HG02970 (cell line): ENCODE data around the gene PRKAG1.
"Not testable (repeated sequence)": the region's sequence is repeated elsewhere in the genome, so short reads cannot be mapped to it uniquely, and the experiment has no call there.

Experiments used
- ATAC-seq: cut with Tn5 transposase; IDR thresholded peaks from one replicate; pipeline ENCODE4 v1.9.1; 2021; ENCODE audit warnings: mild to moderate bottlenecking, moderate library complexity, moderate number of reproducible peaks; ENCODE audit not compliant: unreplicated experiment, low FRiP score

PRKAG1 gene

DNA sequence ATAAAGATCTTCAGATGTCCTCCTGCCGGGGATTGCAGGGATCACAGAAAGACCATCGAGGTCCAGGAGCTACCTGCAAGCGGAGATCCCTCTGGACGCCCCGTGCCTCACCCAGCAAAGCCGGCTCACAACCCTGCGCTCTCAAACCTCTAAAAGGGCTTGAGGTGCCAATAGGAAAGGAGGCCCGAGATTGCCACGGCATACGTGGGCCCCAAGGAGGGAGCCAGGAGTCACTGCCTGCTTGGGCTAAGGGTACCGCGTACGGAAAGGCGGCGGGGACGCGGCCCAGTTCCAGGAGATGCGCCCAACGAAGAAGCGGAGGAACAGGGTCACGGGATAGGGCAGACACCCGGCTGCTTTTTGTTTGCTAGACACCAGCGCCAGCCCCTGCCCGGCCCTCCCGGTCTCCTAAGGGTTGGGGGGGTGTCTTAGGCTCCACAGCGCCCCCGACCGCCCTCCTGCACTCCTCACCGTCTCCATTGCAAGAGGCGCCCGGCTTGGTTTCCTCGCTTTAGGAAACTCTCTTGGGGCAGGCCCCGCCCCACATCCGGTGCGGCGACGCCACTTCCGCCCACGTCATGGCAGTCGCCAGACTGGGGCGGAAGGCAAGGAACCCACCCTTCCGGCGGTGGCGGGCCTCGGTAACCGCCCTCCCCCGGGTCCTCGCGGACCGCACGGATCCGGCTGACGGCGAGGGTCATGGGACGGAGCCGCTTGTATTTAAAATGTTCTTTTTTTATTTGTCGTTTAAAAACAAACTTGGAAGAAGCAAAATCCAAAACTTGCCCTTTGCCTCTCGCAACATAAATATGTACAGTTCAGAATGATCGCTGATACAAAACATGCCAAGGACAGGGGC is at the start of gene PRKAG1:
PRKAG1 (minus strand) TSS at position 516 of the 859 bp plus-strand sequence; CDS start at position 480, 36 bp downstream.
- ATAC-seq: peak; percentile 88

DNA sequence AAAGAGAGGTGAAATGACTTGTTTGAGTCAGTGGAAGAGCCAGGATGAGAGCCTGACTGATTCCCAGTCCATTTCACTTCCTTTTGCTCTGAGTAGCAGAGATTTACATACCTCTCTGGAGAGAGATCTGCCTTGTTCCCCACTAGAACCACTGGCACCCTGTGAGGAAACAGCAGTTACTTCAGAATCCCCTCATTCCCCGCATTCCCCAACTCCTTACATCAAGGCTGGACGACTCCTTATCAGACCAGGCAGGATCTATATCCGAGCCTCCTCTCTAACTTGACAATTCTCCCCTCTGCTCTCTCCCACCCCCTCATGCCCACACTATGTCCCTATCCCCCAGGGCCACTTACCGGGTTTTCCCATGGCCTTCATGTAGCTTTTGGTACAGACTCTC is 47.5 kb upstream of the PRKAG1 start:
- ATAC-seq: no peak

- no peak for ATAC-seq
Measured at GRCh38 chr12:49064767-49065152, 46.2 kb upstream of the PRKAG1 start.

DNA sequence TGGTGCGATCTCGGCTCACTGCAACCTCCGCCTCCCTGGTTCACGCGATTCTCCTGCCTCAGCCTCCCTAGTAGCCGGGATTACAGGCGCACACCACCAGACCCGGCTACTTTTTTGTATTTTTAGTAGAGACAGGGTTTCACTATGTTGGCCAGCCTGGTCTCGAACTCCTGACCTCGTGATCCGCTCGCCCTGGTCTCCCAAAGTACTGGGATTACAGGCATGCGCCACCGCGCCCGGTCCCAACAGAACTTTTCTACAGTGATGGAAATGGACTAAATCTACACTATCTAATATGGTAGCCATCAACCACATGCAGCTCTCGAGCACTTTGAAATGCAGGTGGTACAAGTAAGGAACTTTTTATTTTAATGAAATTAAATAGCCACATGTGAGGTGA is 43.3 kb upstream of the PRKAG1 start:
- ATAC-seq: not testable (repeated sequence)

DNA sequence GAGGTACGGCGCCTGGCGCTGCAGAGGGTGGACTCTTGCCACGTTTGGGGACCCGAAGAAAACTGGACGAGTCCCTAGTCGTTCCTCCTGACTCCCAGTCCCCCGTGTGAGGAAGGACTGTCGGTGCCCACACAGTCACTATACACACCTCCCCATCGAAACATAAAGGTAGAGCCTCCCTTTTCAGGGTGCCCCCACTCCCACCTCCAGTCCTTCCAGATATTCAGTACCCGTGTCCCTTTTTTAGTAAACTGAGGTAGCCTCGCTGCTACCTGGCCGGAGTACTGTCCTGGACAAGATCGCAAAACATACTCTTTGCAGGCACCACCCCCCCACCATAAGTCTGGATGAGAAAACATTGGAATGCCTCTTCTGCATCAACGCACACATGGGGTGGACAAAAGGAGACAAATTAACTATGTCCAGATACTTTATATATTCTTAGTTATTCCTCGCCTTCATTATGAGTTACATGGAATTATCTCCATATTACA is 42.6 kb upstream of the PRKAG1 start:
- no peak for ATAC-seq

DNA sequence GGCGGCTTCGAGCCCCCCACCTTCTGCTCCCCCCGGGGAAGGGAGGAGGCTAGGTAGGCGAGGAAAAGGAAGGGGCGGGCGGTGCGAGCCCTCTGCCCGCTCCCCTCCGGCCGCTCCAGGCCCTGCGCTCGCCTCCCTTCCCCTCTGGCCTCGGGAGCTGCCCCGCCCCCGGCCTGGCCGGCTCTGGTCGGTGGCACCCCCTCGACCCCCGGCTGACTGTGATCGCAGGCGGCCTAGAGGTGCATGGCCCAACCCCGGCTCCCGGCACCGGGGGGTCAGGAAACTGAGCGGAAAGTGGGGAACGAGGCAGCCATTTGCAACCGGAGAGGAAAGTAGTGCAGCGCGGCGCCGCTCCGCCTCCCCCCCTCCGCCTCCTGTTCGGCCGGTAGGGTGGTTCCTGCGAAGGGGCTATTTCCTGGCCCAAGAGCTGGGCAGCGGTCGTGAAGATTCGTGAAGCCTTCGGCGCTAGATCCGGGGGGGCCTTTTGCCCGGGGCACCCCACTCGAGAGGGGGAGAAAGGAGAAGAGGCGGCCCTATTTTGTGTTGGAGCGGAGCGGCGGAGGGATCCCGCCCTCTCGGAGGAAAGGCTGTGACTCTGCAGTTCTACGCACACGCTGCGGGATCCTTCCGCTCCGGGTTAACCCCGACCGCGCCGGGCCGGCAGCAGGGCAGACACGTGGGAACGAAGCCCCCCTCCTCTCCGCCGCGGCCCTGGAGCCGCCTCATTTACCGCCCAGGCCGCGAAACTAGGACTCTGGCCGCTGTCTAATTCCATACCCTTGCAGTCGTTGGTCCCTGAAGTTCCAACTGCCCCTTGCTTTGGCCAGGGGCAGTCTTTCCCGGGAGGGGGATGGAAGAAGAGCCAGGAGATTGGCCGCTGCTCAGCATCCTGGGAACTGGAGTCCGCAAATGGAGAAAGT is 41.9 kb upstream of the PRKAG1 start, which contains the start of gene KMT2D:
KMT2D (minus strand) TSS at position 558 of the 920 bp plus-strand sequence. CDS start 5,470 bp downstream, outside the sequence.
- ATAC-seq: peak; percentile 57

GRCh38 chr12:49059299-49060171 is 41.0 kb upstream of the PRKAG1 start:
- ATAC-seq: peak; percentile 30

DNA sequence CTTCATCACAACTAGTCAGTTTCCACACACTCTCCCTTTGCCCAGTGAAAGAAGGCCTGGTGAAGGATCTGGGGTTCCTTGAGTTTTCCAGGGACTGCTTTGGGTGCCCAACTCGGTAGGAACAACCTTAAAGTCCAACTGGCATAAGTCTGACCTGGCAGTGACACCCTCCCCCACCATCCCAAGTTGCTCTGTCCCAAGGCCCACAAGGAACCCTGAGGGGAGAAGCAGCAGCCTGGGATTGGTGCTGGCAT is 40.4 kb upstream of the PRKAG1 start:
- ATAC-seq: no peak

DNA sequence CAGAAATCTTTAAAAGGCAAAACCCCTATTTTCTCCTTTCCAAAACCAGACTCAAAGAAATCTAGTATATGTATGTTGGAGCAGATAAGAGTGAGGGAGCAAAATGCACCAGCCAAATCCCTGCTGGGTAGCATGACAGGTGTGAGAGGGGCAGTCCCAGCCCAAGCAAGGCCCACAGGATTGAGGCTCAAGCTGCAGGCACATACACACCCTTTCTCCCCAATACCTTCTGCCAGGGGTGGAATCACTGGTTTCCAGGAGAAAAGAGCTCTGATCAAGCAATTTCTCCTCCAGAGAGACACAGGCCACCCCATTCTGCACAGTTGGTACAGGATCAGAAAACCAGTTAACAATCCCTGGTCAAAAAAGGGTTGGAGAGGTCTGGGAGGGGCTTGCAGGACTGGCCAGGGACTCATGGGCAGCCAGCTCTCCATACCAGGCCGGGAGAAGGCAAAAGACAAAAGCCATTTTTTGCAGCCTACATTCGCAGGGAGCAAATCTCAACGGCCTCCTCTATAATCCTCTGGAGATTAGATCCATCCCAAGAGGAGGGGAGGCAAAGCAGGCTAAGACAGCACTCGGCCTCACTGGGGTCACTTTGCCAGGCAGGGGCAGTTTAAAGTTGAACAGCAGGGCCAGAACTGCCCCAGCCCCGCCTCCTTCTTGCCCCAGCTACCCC is 39.9 kb upstream of the PRKAG1 start:
- no peak for ATAC-seq

GRCh38 chr12:49057888-49058287 is 39.3 kb upstream of the PRKAG1 start:
- ATAC-seq: no peak

GRCh38 chr12:49055978-49056754 is 37.6 kb upstream of the PRKAG1 start:
- ATAC-seq: no peak

- no peak for ATAC-seq
Measured at GRCh38 chr12:49055092-49055491, 36.5 kb upstream of the PRKAG1 start.

GRCh38 chr12:49054524-49054923 is 35.9 kb upstream of the PRKAG1 start:
- no peak for ATAC-seq

- no peak for ATAC-seq
Measured at GRCh38 chr12:49054096-49054495, 35.5 kb upstream of the PRKAG1 start.

GRCh38 chr12:49052451-49053208 is 34.1 kb upstream of the PRKAG1 start:
- ATAC-seq: no peak

- no peak for ATAC-seq
Measured at GRCh38 chr12:49051777-49052438, 33.3 kb upstream of the PRKAG1 start.

DNA sequence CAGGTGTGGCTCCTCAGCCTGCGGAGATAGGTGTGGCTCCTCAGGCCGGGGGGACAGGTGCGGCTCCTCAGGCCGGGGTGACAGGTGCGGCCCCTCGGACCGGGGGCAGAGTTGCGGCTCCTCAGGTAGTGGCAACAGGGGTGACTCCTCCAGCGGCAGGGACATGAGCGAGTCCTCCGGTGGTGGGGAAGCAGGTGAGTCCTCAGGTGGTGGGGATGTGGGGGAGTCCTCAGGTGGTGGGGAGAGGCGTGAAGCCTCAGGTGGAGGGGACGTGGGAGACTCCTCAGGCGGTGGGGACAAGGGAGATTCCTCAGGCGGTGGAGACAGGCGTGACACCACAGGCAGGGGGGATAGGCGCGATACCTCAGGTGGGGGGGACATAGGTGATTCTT is 32.8 kb upstream of the PRKAG1 start:
- no peak for ATAC-seq
